PC-9 (cell line): ENCODE results near the gene H2BW1. TPM values are rescaled to one million over a fixed set of nuclear protein-coding genes. Genes with fewer than 3 reads are reported as not detected.
"Not testable (repeated sequence)": the region's sequence is repeated elsewhere in the genome, so short reads cannot be mapped to it uniquely, and the experiment has no call there.

Experiments used
- BruUV-seq: library from RNA; stranded (reverse); fragments of 400-500 nt; replicated peaks from 2 replicates; lab custom pipeline; 2021; lab: Mats Ljungman, UMichigan
- CTCF ChIA-PET: fragments of 300-600 bp; sonication (Branson Sonifier 250); formaldehyde crosslinking; loops from one replicate; lab custom pipeline; 2022; ENCODE audit warnings: antibody characterized with exemption; lab: Charles Lee
- POLR2A ChIA-PET: fragments of 300-600 bp; sonication (Branson Sonifier 250); formaldehyde crosslinking; loops from one replicate; lab custom pipeline; 2022; ENCODE audit warnings: antibody characterized with exemption; ENCODE audit not compliant: unreplicated experiment; lab: Charles Lee
- DNase-seq, 2 experiments: peaks; one replicate each; pipeline versions ENCODE4 v3.0.0 to v3.0.0-alpha.2; 2015 to 2022; ENCODE audit warnings: mixed read lengths in 1 of 2
- H2AFZ ChIP-seq: fragments of 200-600 bp; sonication (generic); 2 replicates; pipeline ENCODE4 v1.8.1; 2017; ENCODE audit warnings: antibody characterized with exemption
- H3F3A ChIP-seq: fragments of 200-600 bp; sonication (generic); 2 replicates; pipeline ENCODE4 v1.8.1; 2017; ENCODE audit warnings: antibody characterized with exemption, mild to moderate bottlenecking, low read depth; ENCODE audit not compliant: insufficient read depth
- H3K27ac ChIP-seq: fragments of 200-600 bp; sonication (generic); 2 replicates; pipeline ENCODE4 v1.6.1; 2016; ENCODE audit warnings: mixed run types
- H3K27me3 ChIP-seq: fragments of 200-600 bp; sonication (generic); 2 replicates; pipeline ENCODE4 v1.6.1; 2016; ENCODE audit warnings: low read depth, mixed run types; ENCODE audit not compliant: insufficient read depth
- H3K36me3 ChIP-seq: fragments of 200-600 bp; sonication (generic); 2 replicates; pipeline ENCODE4 v1.6.1; 2016; ENCODE audit warnings: low read depth, mixed run types
- H3K4me1 ChIP-seq: fragments of 200-600 bp; sonication (generic); replicated peaks from 2 replicates; pipeline ENCODE4 v1.6.1; 2016; ENCODE audit warnings: mixed run types; ENCODE audit not compliant: insufficient read depth
- H3K4me2 ChIP-seq: fragments of 200-600 bp; sonication (generic); 2 replicates; pipeline ENCODE4 v1.6.1; 2017; ENCODE audit warnings: mixed run types
- H3K4me3 ChIP-seq: fragments of 200-600 bp; sonication (generic); 2 replicates; pipeline ENCODE4 v1.6.1; 2016; ENCODE audit warnings: mixed run types
- H3K79me2 ChIP-seq: fragments of 200-600 bp; sonication (generic); 2 replicates; pipeline ENCODE4 v1.6.1; 2017; ENCODE audit warnings: low read depth, mixed run types
- H3K9me2 ChIP-seq: fragments of 200-600 bp; sonication (generic); 2 replicates; pipeline ENCODE4 v1.8.1; 2017; ENCODE audit warnings: mild to moderate bottlenecking; ENCODE audit not compliant: insufficient read depth
- H3K9me3 ChIP-seq: fragments of 200-600 bp; sonication (generic); 2 replicates; pipeline ENCODE4 v1.8.1; 2016; ENCODE audit warnings: low read depth; ENCODE audit not compliant: insufficient read depth
- H4K20me1 ChIP-seq: fragments of 200-600 bp; sonication (generic); 2 replicates; pipeline ENCODE4 v1.8.1; 2017; ENCODE audit not compliant: insufficient read depth
- EZH2 ChIP-seq: fragments of 200-600 bp; sonication (generic); IDR thresholded peaks from 2 replicates; pipeline ENCODE4 v1.8.0; 2017; ENCODE audit warnings: antibody characterized with exemption, low read depth
- intact Hi-C: fragments of 100-400 bp; cut with micrococcal nuclease; formaldehyde crosslinking; loops from one replicate; pipeline ENCODE4 v1.10.0; 2022; ENCODE audit not compliant: unreplicated experiment
- total RNA-seq: library from RNA; stranded (reverse); gene quantifications from 2 replicates; pipeline ENCODE4 v1.2.3, GENCODE V29; 2021
- TF ChIP-seq, protein P1 (sequence below): fragments of 200-600 bp; sonication (generic); conservative IDR thresholded peaks from 2 replicates; pipeline ENCODE4 v1.6.1; 2017; ENCODE audit warnings: mixed run types, antibody characterized with exemption, mild to moderate bottlenecking, moderate library complexity

Gene H2BW1
- total RNA-seq, 1 experiment from 2014 or later: not detected

DNA sequence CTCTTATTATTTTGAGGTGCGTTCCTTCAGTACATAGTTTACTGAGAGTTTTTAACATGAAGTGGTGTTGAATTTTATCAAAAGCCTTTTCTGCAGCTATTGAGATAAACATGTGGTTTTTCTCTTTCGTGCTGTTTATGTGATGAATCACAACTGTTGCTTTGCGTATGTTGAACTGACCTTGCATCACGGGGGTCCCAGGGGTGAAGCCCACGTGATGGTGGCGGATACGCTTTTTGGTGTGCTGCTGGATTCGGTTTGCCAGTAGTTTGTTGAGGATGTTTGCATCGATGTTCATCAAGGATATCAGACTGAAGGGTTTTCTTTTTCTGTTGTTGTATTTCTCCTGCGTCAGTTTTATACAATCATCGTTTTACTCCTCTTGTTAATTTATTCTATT, 4.6 kb upstream of the H2BW1 start:
- POLR2A ChIA-PET: no interaction called here
- BruUV-seq: no TSS peak
- no peak for TF ChIP-seq EZH2
- TF ChIP-seq, protein P1, sequence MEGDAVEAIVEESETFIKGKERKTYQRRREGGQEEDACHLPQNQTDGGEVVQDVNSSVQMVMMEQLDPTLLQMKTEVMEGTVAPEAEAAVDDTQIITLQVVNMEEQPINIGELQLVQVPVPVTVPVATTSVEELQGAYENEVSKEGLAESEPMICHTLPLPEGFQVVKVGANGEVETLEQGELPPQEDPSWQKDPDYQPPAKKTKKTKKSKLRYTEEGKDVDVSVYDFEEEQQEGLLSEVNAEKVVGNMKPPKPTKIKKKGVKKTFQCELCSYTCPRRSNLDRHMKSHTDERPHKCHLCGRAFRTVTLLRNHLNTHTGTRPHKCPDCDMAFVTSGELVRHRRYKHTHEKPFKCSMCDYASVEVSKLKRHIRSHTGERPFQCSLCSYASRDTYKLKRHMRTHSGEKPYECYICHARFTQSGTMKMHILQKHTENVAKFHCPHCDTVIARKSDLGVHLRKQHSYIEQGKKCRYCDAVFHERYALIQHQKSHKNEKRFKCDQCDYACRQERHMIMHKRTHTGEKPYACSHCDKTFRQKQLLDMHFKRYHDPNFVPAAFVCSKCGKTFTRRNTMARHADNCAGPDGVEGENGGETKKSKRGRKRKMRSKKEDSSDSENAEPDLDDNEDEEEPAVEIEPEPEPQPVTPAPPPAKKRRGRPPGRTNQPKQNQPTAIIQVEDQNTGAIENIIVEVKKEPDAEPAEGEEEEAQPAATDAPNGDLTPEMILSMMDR: no peak
- H3K36me3 ChIP-seq: no peaks in the 10 kb centered on the region
- H3K4me1 ChIP-seq: no peaks in the 10 kb centered on the region
- H3K4me2 ChIP-seq: no peak overlapping the region
- no peak overlapping the region for H3K4me3 ChIP-seq
- peaks cover 86% of the 10 kb centered on the region for H3K27me3 ChIP-seq
- no peaks in the 10 kb centered on the region for H3K9me3 ChIP-seq
- H2AFZ ChIP-seq: no peak overlapping the region
- no peak for DNase-seq
- H3K79me2 ChIP-seq: no peaks in the 10 kb centered on the region
- CTCF ChIA-PET: no interaction called here
- H3K9me2 ChIP-seq: no peaks in the 10 kb centered on the region
- intact Hi-C loops: no loop called here
- no peaks in the 10 kb centered on the region for H3F3A ChIP-seq
- no peaks in the 10 kb centered on the region for H4K20me1 ChIP-seq
- H3K27ac ChIP-seq: no peak overlapping the region

DNA sequence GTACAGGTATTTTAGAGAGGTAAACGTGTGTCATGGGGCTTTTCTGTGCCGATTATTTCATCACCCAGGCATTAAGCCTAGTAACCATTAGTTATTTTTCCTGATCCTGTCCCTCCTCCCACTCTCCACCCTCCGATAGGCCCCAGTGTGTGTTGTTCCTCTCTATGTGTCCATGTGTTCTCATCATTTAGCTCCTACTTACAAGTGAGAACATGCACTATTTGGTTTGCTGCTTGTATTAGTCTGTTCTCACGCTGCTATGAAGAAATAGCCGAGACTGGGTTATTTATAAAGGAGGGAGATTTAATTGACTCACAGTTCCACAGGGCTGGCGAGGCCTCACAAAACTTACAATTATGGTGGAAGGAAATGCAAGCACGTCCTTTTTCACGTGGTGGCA, 2.1 kb upstream of the H2BW1 start:
- POLR2A ChIA-PET, H3K36me3 ChIP-seq, H3F3A ChIP-seq, intact Hi-C loops, H3K9me2 ChIP-seq, H3K4me1 ChIP-seq, H3K79me2 ChIP-seq, H3K4me2 ChIP-seq, CTCF ChIA-PET, H4K20me1 ChIP-seq, H3K4me3 ChIP-seq, BruUV-seq, H2AFZ ChIP-seq, DNase-seq, H3K9me3 ChIP-seq, H3K27ac ChIP-seq: not testable (repeated sequence)
- peaks cover 84% of the 10 kb centered on the region for H3K27me3 ChIP-seq

DNA sequence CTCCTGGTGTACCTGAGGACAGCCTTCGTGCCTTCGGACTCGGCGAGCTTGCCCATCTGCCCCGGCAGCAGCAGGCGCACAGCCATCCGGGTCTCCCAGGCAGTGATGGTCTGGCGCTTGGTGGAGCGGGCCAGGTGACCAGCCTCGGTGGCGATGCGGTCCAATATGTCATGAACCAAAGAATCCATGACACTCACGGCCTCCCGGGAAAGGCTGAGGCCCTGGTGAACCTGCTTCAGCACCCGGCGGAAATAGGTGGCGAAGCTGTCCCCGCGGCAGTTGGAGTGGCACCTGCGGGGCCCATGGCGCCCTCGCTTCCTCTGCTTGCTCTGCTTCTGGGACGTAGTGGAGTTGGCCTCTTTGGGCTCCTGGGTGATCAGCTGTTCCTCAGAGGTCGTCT, 350 bp downstream of the H2BW1 start:
- peaks cover 78% of the 10 kb centered on the region for H3K27me3 ChIP-seq
- no peaks in the 10 kb centered on the region for H3F3A ChIP-seq
- no peak overlapping the region for H3K4me3 ChIP-seq
- H2AFZ ChIP-seq: no peak overlapping the region
- DNase-seq: no peak
- ChIA-PET CTCF (no interaction called here), POLR2A (no interaction called here)
- no peaks in the 10 kb centered on the region for H4K20me1 ChIP-seq
- H3K36me3 ChIP-seq: no peaks in the 10 kb centered on the region
- no peaks in the 10 kb centered on the region for H3K79me2 ChIP-seq
- intact Hi-C loops: no loop called here
- no peak for TF ChIP-seq EZH2
- no peaks in the 10 kb centered on the region for H3K9me2 ChIP-seq
- no peak overlapping the region for H3K4me2 ChIP-seq
- no peaks in the 10 kb centered on the region for H3K4me1 ChIP-seq
- H3K9me3 ChIP-seq: no peaks in the 10 kb centered on the region
- no peak overlapping the region for H3K27ac ChIP-seq
- BruUV-seq: no TSS peak

DNA sequence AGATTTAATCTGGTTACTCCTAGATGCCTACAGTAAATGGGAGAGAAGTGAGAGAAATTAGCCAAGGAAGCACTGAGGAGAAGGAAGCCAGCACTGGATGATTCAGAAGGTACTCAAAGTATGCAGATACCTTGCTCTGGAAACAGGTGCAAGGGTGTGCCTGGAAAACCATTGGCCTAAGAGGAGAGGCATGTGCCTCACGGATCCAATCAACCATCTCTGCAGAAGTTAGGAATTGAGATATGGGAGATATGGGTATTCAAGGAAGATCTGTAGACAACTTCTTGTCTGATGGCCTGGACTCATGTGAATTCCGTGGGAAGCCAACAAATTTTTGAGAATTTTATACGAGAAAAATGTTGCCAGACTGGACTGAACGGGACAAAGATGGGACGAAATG, 4.7 kb downstream of the H2BW1 start:
- Histone ChIP-seq H3K27me3 (peaks cover 82% of the 10 kb centered on the region), H3F3A (no peaks in the 10 kb centered on the region), H3K9me2 (no peaks in the 10 kb centered on the region), H3K4me2 (no peak overlapping the region), H3K36me3 (no peaks in the 10 kb centered on the region), H4K20me1 (no peaks in the 10 kb centered on the region), H3K4me3 (no peak overlapping the region), H3K27ac (no peak overlapping the region), H3K79me2 (no peaks in the 10 kb centered on the region), H3K4me1 (no peaks in the 10 kb centered on the region), H3K9me3 (no peaks in the 10 kb centered on the region), H2AFZ (no peak overlapping the region)
- TF ChIP-seq, protein P1: no peak
- no peak for TF ChIP-seq EZH2
- intact Hi-C loops: no loop called here
- BruUV-seq: no TSS peak
- ChIA-PET CTCF (no interaction called here), POLR2A (no interaction called here)
- no peak for DNase-seq
